ENCODE data around the gene CMTM6.
"Not testable (repeated sequence)": the region's sequence is repeated elsewhere in the genome, so short reads cannot be mapped to it uniquely, and the experiment has no call there.

CMTM6 gene

DNA sequence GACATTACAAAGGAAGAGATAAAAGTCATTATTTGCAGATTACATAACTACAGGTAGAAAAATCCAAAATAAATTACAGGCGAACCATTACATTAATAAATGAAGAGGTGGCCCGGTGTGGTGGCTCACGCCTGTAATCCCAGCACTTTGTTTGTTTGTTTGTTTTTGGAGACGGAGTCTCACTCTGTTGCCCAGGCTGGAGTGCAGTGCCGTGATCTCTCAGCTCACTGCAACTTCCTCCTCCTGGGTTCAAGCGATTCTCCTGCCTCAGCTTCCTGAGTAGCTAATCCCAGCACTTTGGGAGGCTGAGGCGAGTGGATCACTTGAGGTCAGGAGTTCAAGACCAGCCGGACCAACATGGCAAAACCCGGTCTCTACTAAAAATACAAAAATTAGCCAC, 14.1 kb upstream of the CMTM6 start:
- not testable (repeated sequence) for H3K4me1 Mint-ChIP-seq; H3K4me3 Mint-ChIP-seq; H3K27me3 Mint-ChIP-seq; DNase-seq (ENCODE audit: low spot score in 2 of 2); H3K9me3 Mint-ChIP-seq; ATAC-seq (replicated peaks; ENCODE audit: extremely low read depth, poor library complexity, severe bottlenecking); H3K36me3 Mint-ChIP-seq (ENCODE audit: insufficient read depth)
- peak overlapping the region; percentile 62 for H3K27ac Mint-ChIP-seq (ENCODE audit: low read depth)

DNA sequence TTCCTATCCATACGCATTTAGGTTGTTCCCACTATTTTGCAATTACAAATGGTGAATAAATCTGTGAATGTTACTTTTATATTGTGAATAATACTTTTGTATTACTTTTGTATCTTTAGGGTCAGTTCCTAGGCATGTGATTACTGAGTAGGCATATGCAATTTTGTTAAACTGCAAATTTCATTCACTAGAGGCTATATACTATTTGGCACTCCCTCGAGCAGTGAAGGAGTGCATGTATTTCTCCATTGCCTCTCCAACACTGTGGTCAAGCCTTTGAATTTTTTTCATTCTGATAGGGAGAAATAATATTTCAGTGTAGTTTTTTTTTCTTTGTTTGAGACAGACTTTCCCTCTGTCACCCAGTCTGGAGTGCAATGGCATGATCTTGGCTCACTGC, 8.4 kb upstream of the CMTM6 start:
- H3K36me3 Mint-ChIP-seq (ENCODE audit: insufficient read depth), result no peaks in the 10 kb centered on the region
- no peak for ATAC-seq (replicated peaks; ENCODE audit: extremely low read depth, poor library complexity, severe bottlenecking)
- DNase-seq (ENCODE audit: low spot score in 2 of 2), result no peak
- H3K9me3 Mint-ChIP-seq, result no peaks in the 10 kb centered on the region
- H3K4me1 Mint-ChIP-seq, result no peaks in the 10 kb centered on the region
- no peak overlapping the region for H3K4me3 Mint-ChIP-seq
- H3K27ac Mint-ChIP-seq (ENCODE audit: low read depth), result no peak overlapping the region
- H3K27me3 Mint-ChIP-seq, result no peaks in the 10 kb centered on the region

DNA sequence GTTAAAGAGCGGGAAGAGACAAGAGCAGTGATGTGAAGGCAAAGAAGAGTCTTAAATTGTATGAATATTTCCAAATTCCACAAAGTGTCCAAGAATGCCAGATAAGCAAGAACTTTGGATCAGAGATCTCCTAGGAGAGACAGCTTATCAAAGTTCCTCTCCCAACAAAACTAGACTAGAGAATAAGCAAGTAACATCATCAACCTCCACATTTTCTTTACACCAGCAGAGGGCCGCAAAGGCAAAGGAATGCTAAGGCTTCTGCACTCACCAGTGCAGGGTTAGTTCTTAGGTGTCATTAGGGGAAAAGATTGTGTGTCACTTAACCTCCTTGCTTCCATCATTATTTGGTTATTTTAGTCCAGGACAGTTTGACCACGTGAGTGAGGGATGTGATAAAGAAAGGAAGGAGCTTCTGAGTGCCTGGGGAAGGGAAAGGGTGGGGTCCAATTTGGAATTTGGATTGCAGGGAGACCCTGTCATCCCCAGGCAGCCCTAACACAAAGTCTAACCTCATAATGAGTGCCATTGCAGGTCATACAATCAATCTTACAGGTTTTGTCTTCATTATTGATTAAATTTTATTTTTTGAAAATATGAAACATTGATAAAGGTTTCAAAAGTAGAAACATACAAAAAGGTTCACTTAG, 7.5 kb upstream of the CMTM6 start:
- ATAC-seq (replicated peaks; ENCODE audit: extremely low read depth, poor library complexity, severe bottlenecking), result no peak
- no peak overlapping the region for H3K27ac Mint-ChIP-seq (ENCODE audit: low read depth)
- peak; percentile 28 to 49 for DNase-seq (ENCODE audit: low spot score in 2 of 2)
- no peaks in the 10 kb centered on the region for H3K4me1 Mint-ChIP-seq
- H3K27me3 Mint-ChIP-seq, result no peaks in the 10 kb centered on the region
- H3K4me3 Mint-ChIP-seq, result no peak overlapping the region
- H3K9me3 Mint-ChIP-seq, result no peaks in the 10 kb centered on the region
- H3K36me3 Mint-ChIP-seq (ENCODE audit: insufficient read depth), result no peaks in the 10 kb centered on the region

DNA sequence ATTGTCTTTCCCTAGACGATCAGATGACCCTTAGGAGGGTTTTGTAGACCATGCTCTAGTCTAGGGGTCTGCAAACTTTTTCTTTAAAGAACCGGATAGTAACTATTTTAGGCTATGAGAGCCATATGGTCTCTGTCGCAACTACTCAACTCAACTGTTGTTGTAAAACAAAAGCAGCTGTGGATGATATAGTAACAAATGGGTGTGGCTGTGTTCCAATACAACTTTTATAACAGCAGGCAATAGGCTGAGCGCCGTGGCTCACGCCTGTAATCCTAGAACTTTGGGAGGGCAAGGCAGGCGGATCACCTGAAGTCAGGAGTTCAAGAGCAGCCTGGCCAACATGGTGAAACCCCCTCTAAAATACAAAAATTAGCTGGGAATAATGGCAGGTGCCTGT, 6.1 kb upstream of the CMTM6 start:
- Mint-ChIP-seq H3K27ac (ENCODE audit: low read depth) (no peak overlapping the region), H3K4me3 (no peak overlapping the region), H3K4me1 (no peaks in the 10 kb centered on the region), H3K27me3 (no peaks in the 10 kb centered on the region), H3K36me3 (ENCODE audit: insufficient read depth) (no peaks in the 10 kb centered on the region), H3K9me3 (no peaks in the 10 kb centered on the region)
- no peak for ATAC-seq (replicated peaks; ENCODE audit: extremely low read depth, poor library complexity, severe bottlenecking)
- no peak for DNase-seq (ENCODE audit: low spot score in 2 of 2)

DNA sequence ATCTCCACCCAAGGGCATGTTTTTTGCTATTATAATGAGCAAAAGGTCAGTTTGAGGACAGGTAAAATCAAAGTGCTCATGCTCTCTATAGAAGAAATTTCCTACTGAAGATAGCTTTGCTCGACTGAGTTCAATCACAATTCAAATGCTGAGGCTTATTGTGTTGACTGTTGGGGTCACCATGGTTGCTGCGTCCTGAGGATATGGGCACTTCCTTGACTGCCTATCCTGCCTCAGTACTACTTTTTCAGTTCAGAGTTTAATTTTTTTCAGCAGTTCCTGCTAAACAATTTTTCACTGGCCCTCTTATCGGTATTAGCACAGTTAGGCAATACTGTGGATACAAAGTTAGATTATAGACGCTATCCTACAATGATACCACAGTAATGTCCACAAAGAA, 3.8 kb upstream of the CMTM6 start:
- no peak for DNase-seq (ENCODE audit: low spot score in 2 of 2)
- ATAC-seq (replicated peaks; ENCODE audit: extremely low read depth, poor library complexity, severe bottlenecking), result no peak
- Mint-ChIP-seq H3K27me3 (no peaks in the 10 kb centered on the region), H3K4me3 (no peak overlapping the region), H3K9me3 (no peaks in the 10 kb centered on the region), H3K36me3 (ENCODE audit: insufficient read depth) (peaks cover 7% of the 10 kb centered on the region), H3K27ac (ENCODE audit: low read depth) (no peak overlapping the region), H3K4me1 (peaks cover 14% of the 10 kb centered on the region)

DNA sequence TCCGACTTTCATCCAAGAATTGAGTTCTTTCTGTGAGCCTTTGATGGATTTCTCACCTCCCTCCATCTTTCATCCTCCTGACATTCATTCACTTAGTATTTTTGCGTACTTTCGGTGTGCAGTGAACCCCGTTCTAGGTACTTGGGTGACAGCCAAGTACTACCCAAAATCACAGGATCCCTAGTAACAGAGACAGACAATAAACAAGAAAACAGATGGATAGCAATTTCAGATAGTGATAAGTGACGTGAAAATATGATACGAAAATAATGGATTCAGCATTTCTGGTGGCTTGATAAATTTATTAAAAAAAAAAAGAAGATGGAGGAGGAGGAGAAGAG, 264 bp upstream of the CMTM6 start:
- H3K4me3 Mint-ChIP-seq, result peak overlapping the region; percentile 97
- ATAC-seq (replicated peaks; ENCODE audit: extremely low read depth, poor library complexity, severe bottlenecking) (peak; percentile 11), DNase-seq (ENCODE audit: low spot score in 2 of 2) (no peak)
- H3K27me3 Mint-ChIP-seq, result no peaks in the 10 kb centered on the region
- H3K4me1 Mint-ChIP-seq, result peaks cover 35% of the 10 kb centered on the region
- peaks cover 17% of the 10 kb centered on the region for H3K36me3 Mint-ChIP-seq (ENCODE audit: insufficient read depth)
- peak overlapping the region; percentile 95 for H3K27ac Mint-ChIP-seq (ENCODE audit: low read depth)
- no peaks in the 10 kb centered on the region for H3K9me3 Mint-ChIP-seq

DNA sequence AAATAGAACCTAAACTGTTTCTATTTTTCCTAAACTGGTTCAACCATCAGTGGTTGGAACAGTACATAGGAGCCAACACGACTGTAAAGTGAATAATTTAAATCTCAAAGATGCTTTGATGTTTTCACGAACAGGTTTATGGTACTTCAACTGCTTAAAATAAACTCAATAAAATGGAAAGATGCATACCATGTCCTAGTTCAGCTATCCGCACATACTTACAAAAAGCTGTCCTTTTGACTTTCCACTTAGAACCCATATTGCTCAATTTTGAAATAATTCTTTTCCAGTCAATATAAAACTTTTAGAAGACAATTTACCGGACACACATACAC, 902 bp downstream of the CMTM6 start:
- no peaks in the 10 kb centered on the region for H3K9me3 Mint-ChIP-seq
- no peak for ATAC-seq (replicated peaks; ENCODE audit: extremely low read depth, poor library complexity, severe bottlenecking)

DNA sequence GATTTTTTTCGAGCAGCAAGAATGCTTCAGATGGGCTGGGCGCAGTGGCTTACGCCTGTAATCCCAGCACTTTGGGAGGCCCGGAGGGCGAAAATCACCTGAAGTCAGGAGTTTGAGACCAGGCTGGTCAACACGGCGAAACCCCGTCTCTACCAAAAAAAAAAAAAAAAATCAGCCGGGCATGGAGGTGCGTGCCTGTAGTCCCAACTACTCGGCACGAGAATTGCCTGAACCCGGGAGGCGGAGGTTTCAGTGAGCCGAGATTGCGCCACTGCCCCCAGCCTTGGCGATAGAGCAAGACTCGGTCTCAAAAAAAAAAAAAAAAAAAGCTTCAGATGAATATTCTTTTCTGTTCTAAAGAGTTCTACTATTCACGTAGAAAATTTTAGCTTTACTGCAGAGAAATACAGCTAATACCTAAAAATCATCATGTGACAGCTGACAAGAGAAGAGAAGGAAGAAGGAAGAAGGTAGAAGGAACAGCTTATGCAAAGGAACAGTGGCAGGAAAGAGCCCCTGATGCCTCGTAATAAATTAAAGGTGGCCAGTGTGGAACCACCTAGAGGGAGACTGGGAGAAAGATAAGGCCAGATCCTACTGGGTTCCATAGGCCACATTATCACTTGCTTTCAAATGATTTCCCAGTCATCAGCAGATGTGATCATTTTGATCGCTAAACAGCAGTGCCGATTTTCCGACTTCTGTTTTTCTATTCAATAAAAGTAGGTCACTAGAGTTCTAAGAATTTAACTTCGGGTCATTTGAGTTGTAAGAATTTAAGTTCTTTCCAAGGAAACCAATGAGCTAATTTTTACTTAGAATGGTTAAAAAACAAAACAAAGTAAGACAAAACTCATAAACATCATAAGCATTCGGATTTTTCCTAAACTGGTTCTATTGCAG, 1.5 kb downstream of the CMTM6 start:
- Mint-ChIP-seq H3K36me3 (ENCODE audit: insufficient read depth) (peaks cover 23% of the 10 kb centered on the region), H3K4me1 (peaks cover 42% of the 10 kb centered on the region), H3K27me3 (no peaks in the 10 kb centered on the region), H3K9me3 (no peaks in the 10 kb centered on the region), H3K4me3 (peak overlapping the region; percentile 97), H3K27ac (ENCODE audit: low read depth) (peak overlapping the region; percentile 95)
- DNase-seq (ENCODE audit: low spot score in 2 of 2) (no peak), ATAC-seq (replicated peaks; ENCODE audit: extremely low read depth, poor library complexity, severe bottlenecking) (no peak)

More for the DNA sequence above, 902 bp downstream of the CMTM6 start:
- Mint-ChIP-seq H3K36me3 (ENCODE audit: insufficient read depth) (peaks cover 20% of the 10 kb centered on the region), H3K27me3 (no peaks in the 10 kb centered on the region), H3K27ac (ENCODE audit: low read depth) (peak overlapping the region; percentile 95), H3K4me1 (peaks cover 37% of the 10 kb centered on the region), H3K4me3 (peak overlapping the region; percentile 97)
- no peak for DNase-seq (ENCODE audit: low spot score in 2 of 2)

DNA sequence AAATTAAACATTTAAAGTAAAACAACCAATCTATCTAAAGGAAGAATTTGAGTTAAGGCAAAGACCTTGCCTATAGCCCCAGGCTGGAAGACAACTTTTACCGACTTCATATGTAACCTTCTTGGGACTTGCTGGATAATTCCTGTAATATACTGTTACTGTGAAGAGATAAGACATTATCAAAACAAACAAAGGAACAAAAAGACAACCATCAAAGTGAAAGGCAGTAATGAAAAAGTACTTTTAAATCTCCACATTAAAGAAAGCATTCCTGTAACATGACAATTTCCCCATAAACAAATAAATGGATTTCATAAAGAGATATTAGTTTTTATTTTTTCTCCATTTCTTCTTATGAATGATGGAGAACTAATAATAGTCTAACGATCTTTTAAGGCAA, 2.4 kb downstream of the CMTM6 start:
- DNase-seq (ENCODE audit: low spot score in 2 of 2) (no peak), ATAC-seq (replicated peaks; ENCODE audit: extremely low read depth, poor library complexity, severe bottlenecking) (no peak)
- no peaks in the 10 kb centered on the region for H3K27me3 Mint-ChIP-seq
- H3K9me3 Mint-ChIP-seq, result no peaks in the 10 kb centered on the region
- no peak overlapping the region for H3K27ac Mint-ChIP-seq (ENCODE audit: low read depth)
- peaks cover 42% of the 10 kb centered on the region for H3K4me1 Mint-ChIP-seq
- H3K36me3 Mint-ChIP-seq (ENCODE audit: insufficient read depth), result peaks cover 23% of the 10 kb centered on the region
- no peak overlapping the region for H3K4me3 Mint-ChIP-seq

DNA sequence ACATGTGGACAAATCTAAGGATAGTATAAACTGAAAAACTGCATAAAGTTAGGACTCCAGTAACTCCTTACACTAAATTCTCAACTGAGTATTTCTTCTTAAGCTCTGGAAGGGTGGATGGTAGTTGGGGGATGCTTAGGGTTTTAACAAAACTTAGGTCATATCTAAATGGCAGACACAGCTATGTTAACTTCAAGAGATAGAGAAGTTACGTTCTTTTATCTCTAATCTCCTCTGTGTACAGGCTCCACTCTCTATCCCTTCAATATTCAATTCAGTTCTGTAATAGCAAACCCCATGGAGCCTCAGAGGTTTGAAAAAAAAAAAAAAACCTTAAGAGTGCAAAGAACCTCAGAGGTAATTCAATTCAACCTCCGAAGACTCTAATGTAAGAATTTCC, 3.1 kb downstream of the CMTM6 start:
- Mint-ChIP-seq H3K4me3 (no peak overlapping the region), H3K36me3 (ENCODE audit: insufficient read depth) (peaks cover 23% of the 10 kb centered on the region), H3K4me1 (peaks cover 42% of the 10 kb centered on the region), H3K27ac (ENCODE audit: low read depth) (no peak overlapping the region), H3K27me3 (no peaks in the 10 kb centered on the region), H3K9me3 (no peaks in the 10 kb centered on the region)
- ATAC-seq (replicated peaks; ENCODE audit: extremely low read depth, poor library complexity, severe bottlenecking) (no peak), DNase-seq (ENCODE audit: low spot score in 2 of 2) (no peak)

DNA sequence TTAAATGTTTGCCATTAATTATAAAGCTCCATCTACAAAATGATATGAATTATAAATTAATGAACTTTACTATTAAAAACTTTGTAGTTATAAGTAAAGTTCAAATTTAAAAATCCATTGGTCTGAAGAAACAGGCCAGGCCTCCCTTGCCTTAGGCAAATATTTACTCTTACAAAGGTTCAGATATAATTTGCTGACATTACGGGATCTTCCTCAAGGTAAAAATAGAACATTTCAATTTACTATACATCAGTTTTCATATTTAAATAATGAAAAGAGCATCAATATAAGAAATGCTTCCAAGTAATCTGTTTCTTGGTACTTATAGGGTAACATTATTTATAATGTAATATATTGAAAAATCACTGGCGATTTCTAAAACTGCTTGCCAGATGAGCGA, 3.7 kb downstream of the CMTM6 start:
- DNase-seq (ENCODE audit: low spot score in 2 of 2) (no peak), ATAC-seq (replicated peaks; ENCODE audit: extremely low read depth, poor library complexity, severe bottlenecking) (no peak)
- no peaks in the 10 kb centered on the region for H3K27me3 Mint-ChIP-seq
- no peak overlapping the region for H3K4me3 Mint-ChIP-seq
- no peaks in the 10 kb centered on the region for H3K9me3 Mint-ChIP-seq
- H3K27ac Mint-ChIP-seq (ENCODE audit: low read depth), result no peak overlapping the region
- H3K4me1 Mint-ChIP-seq, result peaks cover 42% of the 10 kb centered on the region
- H3K36me3 Mint-ChIP-seq (ENCODE audit: insufficient read depth), result peaks cover 23% of the 10 kb centered on the region

DNA sequence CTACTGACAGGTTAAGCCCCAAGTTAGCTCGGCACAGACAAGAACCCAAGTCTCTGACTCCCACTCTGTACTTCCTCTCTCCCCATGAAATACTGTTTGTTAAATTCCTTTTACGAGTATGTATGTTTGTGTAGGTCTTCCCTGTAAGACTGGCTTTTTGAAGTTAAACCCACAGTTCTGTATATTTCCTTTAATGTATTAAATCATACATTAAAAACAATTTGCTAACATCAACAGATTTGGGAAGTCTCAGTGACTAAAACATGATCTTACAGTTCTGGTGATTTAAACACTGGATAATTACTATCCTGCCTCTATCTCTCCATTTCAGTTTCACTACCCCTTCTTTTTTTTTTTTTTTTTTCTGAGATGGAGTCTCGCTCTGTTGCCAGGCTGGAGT, 4.4 kb downstream of the CMTM6 start:
- Mint-ChIP-seq H3K27me3 (no peaks in the 10 kb centered on the region), H3K27ac (ENCODE audit: low read depth) (no peak overlapping the region), H3K4me3 (no peak overlapping the region), H3K9me3 (no peaks in the 10 kb centered on the region), H3K4me1 (peaks cover 41% of the 10 kb centered on the region), H3K36me3 (ENCODE audit: insufficient read depth) (peaks cover 23% of the 10 kb centered on the region)
- ATAC-seq (replicated peaks; ENCODE audit: extremely low read depth, poor library complexity, severe bottlenecking) (no peak), DNase-seq (ENCODE audit: low spot score in 2 of 2) (no peak)

DNA sequence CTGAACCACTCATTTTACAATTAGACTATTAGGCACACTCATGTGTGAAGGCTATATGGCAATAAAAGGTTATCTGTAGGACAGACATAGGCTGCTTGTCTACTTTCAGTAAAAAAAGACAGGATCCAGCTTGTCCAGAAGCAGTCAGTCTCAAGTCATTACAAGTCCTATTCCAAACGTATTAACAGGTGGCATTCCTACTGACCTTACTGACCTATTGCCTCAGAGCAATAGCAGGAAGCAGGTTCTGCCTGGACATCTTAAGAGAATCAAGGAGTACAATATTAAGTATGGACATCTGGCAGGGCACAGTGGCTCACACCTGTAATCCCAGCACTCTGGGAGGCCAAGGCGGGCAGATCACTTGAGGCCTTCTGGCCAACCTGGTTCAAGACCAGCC, 7.0 kb downstream of the CMTM6 start:
- ATAC-seq (replicated peaks; ENCODE audit: extremely low read depth, poor library complexity, severe bottlenecking), result no peak
- Mint-ChIP-seq H3K27me3 (no peaks in the 10 kb centered on the region), H3K4me3 (no peak overlapping the region), H3K9me3 (no peaks in the 10 kb centered on the region), H3K4me1 (peaks cover 21% of the 10 kb centered on the region), H3K36me3 (ENCODE audit: insufficient read depth) (peaks cover 18% of the 10 kb centered on the region), H3K27ac (ENCODE audit: low read depth) (no peak overlapping the region)
- no peak for DNase-seq (ENCODE audit: low spot score in 2 of 2)

All from central memory CD8-positive, alpha-beta T cell (primary cell).